Epithelial cell of proximal tubule (primary cell): Measurements from ENCODE around the gene CNOT1. TPM values are rescaled to one million over a fixed set of nuclear protein-coding genes. Genes with fewer than 3 reads are reported as not detected.
"Not testable (repeated sequence)": the region's sequence is repeated elsewhere in the genome, so short reads cannot be mapped to it uniquely, and the experiment has no call there.

Source experiments
- DNase-seq: peaks from one replicate; pipeline ENCODE4 v3.0.0-alpha.2; 2011; ENCODE audit warnings: low read depth
- H3K4me3 ChIP-seq: 2 replicates; pipeline ENCODE4 v1.5.1; 2011; ENCODE audit warnings: low read depth, mild to moderate bottlenecking, low read length
- CTCF ChIP-seq: conservative IDR thresholded peaks from 2 replicates; pipeline ENCODE4 v1.5.1; 2012; ENCODE audit warnings: low read depth, mild to moderate bottlenecking, low read length
- total RNA-seq: library from RNA; depleted of rRNA; stranded (reverse); fragments of >200 nt; gene quantifications from 2 replicates; pipeline ENCODE4 v1.2.3, GENCODE V29; 2015

The CNOT1 gene
- total RNA-seq, 1 donor from 2014 or later: 70.6 TPM

- TF ChIP-seq CTCF: peak; percentile 81
- peak; percentile 46 for DNase-seq
These were observed 31.7 kb upstream of the CNOT1 start for GRCh38 chr16:58661199-58661830.

GRCh38 chr16:58659911-58660310 lies 30.3 kb upstream of the CNOT1 start:
- H3K4me3 ChIP-seq, DNase-seq: not testable (repeated sequence)

More at GRCh38 chr16:58661199-58661830, 31.7 kb upstream of the CNOT1 start:
- H3K4me3 ChIP-seq: no peak overlapping the region

GRCh38 chr16:58658796-58659211 lies 29.2 kb upstream of the CNOT1 start:
- no peak overlapping the region for H3K4me3 ChIP-seq
- no peak for DNase-seq
- TF ChIP-seq CTCF: no peak

- no peak for TF ChIP-seq CTCF
- H3K4me3 ChIP-seq: no peak overlapping the region
- no peak for DNase-seq
These were observed 27.3 kb upstream of the CNOT1 start for GRCh38 chr16:58656899-58657298.

GRCh38 chr16:58655215-58655596 lies 25.6 kb upstream of the CNOT1 start:
- H3K4me3 ChIP-seq: no peak overlapping the region
- no peak for DNase-seq
- TF ChIP-seq CTCF: no peak

GRCh38 chr16:58654560-58655214 lies 25.1 kb upstream of the CNOT1 start:
- TF ChIP-seq CTCF: no peak
- DNase-seq: no peak
- no peak overlapping the region for H3K4me3 ChIP-seq

GRCh38 chr16:58652741-58653140 lies 23.1 kb upstream of the CNOT1 start:
- no peak overlapping the region for H3K4me3 ChIP-seq
- no peak for TF ChIP-seq CTCF
- no peak for DNase-seq
